GM19240 (cell line): ENCODE results near the gene GSE1.
"Not testable (repeated sequence)": the region's sequence is repeated elsewhere in the genome, so short reads cannot be mapped to it uniquely, and the experiment has no call there.

ENCODE experiments used
- DNase-seq: peaks from one replicate; pipeline ENCODE4 v3.0.0; 2011; ENCODE audit warnings: low spot score; ENCODE audit not compliant: insufficient read length

The GSE1 gene

DNA sequence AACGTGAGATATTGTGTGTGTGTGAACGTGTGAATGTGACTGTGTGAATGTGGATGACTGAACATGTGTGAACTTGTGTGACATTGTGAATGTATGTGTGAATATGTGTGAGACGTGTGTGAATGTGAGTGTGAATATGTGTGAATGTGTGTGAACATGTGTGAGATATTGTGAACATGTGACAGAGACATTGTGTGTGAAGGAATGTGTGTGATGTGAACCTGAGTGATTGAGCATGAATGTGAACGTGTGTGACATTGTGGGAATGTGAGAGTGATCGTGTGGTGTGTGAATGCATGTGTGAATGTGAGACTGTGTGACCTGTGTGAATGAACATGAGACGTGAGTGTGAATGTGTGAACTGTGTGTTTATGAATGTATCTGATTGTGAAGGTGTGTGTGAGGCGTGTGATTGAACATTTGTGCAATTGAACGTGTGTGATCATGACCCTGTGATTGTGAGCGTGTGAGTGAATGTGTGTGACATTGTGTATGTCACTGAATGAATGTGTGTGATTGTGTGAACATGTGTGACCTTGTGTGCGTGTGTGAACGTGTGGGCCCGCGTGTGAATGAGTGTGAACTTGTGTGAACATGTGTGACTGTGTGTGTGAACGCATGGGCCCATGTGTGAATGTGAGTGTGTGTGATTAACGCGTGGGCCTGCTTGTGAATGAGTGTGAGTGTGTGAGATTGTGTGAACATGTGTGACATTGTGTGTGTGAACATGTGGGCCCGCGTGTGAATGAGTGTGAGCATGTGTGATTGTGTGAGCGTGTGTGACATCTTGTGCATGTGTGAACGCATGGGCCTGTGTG lies 23.2 kb upstream of the GSE1 start:
- no peak for DNase-seq

DNA sequence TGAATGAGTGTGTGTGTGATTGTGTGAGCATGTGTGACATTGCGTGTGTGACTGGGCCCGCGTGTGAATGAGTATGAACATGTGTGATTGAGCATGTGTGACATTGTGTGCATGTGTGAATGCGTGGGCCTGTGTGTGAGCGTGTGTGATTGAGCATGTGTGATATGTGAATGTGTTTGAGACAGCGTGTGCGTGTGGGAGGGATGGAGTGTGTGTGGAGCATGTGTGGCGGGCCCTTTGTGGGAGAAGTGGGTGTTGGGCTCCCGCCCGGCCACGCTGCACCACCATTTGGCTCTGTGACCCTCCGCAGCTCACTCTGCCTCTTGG lies 22.7 kb upstream of the GSE1 start:
- DNase-seq, result no peak

GRCh38 chr16:85591381-85591780 lies 21.7 kb upstream of the GSE1 start:
- DNase-seq, result no peak

GRCh38 chr16:85592277-85592676 lies 20.8 kb upstream of the GSE1 start:
- not testable (repeated sequence) for DNase-seq

DNA sequence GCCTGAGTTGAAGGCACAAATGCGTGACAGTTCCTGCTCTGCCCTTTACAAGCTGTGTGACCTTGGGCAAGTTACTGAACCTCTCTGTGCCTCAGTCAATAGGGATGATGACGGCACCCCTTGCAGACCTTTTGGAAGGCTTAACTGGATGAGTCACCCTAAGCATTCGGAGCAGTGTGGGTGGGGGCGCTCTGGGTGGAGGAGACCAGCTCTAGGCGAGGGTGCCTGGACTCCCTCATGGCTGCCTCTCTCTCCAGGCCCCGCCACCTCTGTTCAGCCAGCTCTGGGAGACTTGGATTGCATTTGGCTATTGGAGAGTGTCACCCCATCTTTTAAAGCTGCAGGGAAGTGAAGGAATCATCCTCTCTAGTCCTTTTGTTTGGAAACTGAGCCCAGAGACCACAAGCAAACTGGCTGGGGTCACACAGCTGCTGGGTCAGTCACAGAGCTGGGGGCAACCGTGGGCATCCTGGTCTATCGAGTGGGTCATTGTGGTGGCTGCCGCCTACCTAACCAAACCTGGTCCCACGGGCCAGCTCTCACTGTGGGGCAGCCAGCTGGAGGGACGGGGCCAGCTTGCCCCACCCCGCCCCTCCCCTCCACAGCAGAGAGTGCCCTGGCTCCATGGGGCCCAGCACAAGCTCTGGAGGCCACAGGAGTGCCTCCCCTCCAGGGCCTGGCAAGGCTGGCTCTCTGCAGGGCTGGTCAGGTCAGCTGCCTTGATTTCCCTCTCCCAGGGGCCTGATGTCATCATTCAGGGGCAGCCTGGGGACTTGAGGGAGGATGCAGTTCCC lies 20.2 kb upstream of the GSE1 start:
- DNase-seq, result no peak

- no peak for DNase-seq
Observed at GRCh38 chr16:85593494-85594221, 19.5 kb upstream of the GSE1 start.

DNA sequence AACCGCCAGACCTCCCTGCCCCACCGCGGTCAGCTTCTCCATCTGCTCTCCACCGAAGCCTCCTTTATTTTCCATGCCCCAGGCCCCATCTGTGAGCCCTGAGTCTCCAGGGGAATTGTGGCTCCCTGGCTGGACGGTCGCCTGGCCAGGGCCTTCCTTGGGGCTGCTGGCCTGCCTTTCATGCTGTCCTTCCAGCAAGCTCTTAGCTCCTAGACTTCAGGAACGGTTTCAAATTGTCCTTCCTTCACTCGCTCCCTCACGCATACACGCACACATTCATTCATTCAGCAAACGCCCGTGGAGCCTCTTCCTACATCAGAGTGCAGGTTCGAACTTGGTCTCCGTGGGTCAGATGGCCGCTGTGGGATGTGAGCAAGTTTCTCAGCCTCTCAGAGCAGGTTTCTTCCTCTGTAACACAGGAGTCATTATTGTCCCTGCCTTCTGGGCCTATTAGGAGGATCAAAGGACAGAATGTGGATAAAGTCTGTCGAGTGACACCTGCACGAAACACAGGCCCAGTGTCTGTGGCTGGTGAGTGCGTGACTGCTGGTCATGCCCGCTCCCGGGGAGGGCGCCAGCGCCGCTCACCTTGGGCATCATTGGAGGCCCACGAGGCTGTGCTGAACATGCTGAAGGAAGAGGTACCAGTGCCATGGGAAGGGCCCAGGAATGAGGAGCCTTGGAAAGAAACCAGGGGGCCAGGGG lies 18.7 kb upstream of the GSE1 start:
- DNase-seq, result no peak

DNA sequence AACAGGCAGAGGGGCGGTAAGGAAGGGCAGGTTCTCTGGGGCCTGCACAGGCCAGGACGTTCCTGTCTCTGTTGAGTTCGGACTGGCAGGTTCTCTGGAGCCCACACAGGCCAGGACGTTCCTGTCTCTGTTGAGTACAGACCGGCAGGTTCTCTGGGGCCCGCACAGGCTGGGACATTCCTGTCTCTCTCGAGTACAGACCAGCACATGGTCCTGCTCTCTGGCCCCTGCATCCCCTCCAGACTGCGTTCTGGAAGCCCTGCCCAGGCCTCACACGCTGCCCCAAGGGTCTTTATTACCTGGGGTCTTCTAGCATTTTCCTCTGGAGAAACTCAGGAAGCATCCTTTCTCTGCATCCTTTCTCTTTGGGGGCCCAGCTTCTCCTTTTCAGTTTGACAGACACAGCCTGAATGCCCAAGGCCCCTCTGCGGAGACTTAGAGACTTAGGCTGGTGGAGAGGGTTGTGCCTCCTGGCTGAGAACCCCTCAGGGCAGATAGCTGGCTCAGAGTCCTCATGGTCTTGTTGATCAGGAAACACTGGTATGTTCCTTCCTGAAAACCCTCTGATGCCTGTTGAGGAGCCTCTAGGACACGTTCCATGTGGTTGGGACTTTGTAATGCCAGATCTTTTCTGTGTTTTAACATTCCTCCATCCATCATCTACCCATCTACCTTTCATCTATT lies 18.0 kb upstream of the GSE1 start:
- no peak for DNase-seq

DNA sequence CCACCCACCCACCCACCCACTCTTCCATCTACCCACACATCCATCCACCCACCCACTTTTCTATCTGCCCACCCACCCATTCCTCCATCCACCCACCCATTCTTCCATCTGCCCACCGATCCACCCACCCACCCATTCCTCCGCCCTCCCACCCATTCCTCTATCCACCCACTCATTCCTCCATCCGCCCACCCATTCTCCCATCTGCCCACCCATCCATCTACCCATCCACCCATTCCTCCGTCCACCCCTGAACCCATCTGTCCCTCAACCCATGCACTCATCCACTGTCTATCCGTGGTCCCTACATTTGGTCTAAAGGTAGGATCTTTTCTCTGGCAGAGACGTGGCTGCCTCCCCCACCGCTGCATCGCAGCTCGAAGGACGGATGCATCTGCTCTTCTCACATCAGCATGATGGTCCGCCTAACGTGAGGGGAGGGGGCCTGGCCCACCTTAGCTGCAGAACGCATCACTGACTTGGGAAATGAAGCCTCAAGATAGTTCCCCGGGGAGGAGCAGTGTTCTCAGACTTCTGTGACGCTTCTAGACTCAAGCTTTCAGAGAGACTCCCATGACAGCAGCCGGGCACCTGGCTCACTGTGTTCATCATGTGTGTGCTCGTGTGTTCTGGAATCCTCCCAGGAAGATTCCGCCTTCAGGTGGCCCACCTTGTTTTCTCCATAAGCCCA lies 17.2 kb upstream of the GSE1 start:
- DNase-seq, result no peak

DNA sequence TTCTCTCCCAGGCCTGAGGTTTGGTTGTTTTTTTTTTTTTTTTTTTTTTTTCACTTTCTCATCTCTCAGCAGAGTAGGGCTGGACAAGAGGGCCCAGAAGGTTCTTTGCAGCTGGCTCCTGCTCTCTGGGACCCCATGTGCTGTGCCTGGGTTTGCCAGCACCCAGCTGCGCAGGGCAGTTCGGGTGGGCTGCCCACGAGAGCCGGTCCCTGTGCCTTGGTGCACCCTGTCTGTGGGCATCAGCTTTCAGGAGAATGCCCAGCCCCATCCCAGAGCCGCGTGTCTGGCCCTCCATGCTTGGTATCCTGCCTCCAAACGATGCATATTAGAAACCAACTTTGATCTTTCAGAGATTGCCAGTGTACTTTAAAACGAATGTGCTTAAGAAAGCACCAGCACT lies 15.0 kb upstream of the GSE1 start:
- DNase-seq, result no peak

GRCh38 chr16:85600078-85600477 lies 13.0 kb upstream of the GSE1 start:
- no peak for DNase-seq

GRCh38 chr16:85600530-85601271 lies 12.4 kb upstream of the GSE1 start:
- DNase-seq, result no peak

GRCh38 chr16:85601272-85601639 lies 11.9 kb upstream of the GSE1 start:
- DNase-seq, result no peak

GRCh38 chr16:85601730-85602401 lies 11.3 kb upstream of the GSE1 start:
- DNase-seq, result no peak

GRCh38 chr16:85602402-85603202 lies 10.5 kb upstream of the GSE1 start:
- DNase-seq, result no peak

GRCh38 chr16:85603203-85603755 lies 9.8 kb upstream of the GSE1 start:
- DNase-seq, result no peak

- DNase-seq, result no peak
Observed at GRCh38 chr16:85604145-85604705, 8.9 kb upstream of the GSE1 start.
